Raji (cell line): ENCODE measurements around the gene GDPD3.

Source experiments
- POLR2A ChIP-seq: IDR thresholded peaks from 2 replicates; pipeline ENCODE4 v1.6.1; 2011; ENCODE audit warnings: low read depth, low read length, control low read depth; ENCODE audit not compliant: insufficient read depth

GDPD3 gene

DNA sequence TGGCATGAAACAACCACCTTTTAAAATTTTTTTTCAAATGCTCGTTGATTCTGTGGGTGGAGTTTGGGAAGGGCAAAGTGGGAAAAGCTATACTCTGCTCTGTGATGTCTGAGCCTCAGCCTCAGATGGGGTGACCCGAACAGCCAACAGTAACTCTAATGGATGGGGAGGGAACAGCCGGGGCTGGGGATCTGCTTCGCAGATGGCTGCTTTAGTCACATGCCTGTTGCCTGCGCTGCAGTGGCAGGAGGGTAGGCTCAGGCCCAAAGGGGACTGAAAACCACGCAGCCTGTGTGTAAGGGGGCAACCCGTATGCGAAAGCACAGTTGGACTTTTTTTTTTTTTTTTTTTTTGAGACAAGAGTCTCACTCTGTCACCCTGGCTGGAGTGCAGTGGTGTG, 24.6 kb upstream of the GDPD3 start:
- no peak for TF ChIP-seq POLR2A

DNA sequence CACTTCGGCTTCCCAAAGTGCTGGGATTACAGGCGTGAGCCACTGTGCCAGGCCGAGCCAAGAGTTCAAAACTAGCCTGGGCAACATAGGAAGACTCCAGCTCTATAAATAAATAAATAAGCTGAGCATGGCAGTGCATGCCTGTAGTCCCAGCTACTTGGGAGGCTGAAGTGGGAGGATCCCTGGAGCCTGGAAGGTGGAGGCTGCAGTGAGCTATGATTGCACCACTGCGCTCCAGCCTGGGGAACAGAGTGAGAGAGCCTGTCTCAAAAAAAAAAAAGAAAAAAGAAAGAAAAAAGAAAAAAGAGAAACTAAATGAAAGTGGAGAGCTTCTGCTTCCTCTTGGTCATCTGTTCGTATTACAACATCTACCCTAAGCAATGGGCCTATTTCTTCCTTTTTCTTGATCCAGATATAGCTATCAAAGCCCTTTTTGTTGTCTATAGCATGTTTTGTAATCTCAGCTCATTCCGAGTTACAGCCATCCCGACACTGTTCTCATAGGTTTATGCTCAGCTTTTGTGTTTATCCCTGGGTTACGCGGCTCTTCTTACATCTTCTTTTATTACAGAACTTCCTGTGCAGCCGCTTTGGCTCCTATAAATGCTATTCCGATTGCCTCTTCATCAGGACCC, 23.8 kb upstream of the GDPD3 start:
- no peak for TF ChIP-seq POLR2A

DNA sequence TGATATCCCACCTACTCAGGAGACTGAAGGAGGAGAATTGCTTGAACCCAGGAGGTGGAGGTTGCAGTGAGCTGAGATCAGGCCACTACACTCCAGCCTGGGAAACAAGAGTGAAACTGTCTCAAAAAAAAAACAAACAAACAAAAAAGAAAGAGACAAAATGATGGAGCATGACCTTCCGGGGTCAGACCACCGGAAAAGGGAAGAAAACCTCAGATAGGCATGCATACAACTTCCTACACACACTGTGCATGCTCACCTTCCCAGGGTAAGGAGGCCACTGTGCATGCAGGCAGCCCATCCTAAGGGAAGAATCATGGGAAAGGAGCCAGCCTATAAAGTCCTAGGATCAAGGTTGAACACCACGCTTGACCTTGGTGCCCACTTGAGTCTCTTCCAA, 19.3 kb upstream of the GDPD3 start:
- no peak for TF ChIP-seq POLR2A

DNA sequence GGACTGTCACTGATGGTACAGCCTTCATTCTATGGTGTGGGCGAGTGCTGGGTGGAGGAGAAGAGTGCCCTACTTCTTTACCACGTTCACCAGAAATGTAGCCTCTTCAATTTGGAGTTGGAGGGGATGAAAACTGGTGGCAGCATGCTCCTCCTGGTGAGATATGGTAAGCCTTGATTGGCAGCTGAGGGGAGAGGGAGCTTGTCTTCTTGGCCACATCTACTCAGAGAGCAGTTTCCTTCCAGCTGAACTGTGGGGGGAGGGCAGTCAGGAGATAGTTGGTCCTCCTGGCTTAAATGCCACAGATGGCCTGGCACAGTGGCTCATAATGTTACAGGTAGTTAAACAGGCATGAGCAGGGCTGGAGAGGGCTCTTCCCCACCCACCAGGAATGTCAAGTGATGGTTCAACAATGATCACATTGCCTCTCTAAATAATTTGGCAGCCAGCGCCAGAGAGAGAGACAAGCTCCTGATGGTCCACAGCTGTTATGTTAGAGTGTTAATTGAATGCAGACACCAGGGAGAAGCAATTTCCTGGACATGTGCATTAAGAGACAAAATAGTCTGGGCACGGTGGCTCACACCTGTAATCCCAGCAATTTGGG, 18.6 kb upstream of the GDPD3 start:
- no peak for TF ChIP-seq POLR2A

DNA sequence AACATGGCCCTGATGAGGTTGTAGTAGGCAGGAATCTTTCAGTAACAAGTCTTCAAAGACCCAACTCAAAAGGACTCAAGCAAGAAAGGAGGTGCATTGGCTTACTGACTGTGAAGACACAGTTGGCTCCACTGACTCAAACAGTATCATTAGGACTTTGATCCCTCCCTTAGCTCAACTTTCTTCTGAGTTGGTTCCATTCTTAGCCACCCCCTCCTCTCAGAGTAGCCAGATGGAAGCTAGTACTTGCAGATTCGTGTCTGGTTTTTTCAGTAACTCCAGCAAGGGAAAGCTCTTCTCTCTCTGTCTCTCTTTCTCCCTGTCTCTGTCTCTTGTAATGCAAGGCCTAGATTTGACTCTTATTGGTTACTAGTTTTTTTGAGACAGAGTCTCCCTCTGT, 14.7 kb upstream of the GDPD3 start:
- no peak for TF ChIP-seq POLR2A

DNA sequence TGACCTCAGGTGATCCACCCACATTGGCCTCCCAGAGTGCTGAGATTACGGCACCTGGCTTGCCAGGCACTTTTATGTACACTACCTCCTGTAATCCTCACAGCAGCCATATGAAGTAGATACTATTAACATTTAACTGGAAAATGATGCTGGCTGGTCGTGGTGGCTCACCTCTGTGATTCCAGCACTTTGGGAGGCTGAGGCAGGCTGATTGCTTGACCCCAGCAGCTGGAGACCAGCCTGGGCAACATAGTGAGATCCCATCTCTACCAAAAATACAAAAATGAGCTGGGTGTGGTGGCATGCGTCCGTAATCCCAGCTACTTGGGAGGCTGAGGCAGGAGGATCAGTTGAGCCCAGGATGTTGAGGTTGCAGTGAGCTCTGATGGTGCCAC, 11.6 kb upstream of the GDPD3 start:
- TF ChIP-seq POLR2A = no peak

DNA sequence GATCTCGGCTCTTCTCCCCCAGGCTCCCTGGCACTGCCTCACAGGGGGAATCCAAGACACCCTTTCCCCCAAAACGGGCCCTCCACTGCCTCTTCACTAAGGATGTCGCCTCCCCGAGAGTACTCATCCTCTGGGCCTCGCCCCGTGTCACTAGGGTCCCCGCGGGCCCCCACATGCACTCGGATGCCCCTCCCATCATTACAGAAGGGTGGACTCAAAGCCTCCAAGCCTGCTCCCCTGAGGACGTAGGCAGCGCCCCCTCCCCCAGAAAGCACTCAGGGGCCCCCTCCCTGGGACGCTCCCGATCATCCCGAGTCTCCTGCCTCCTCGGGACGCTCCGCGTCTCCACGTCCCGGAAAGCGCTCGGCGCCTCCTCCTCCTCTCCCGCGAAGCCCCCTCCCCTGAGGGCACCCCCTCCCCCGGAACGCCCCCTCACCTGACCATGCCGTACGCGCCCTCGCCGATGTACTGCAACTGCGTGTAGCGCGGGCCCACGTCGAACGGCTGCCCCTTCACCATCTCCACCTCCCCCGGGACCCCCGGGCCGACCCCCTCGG, 9.3 kb upstream of the GDPD3 start:
- no peak for TF ChIP-seq POLR2A

DNA sequence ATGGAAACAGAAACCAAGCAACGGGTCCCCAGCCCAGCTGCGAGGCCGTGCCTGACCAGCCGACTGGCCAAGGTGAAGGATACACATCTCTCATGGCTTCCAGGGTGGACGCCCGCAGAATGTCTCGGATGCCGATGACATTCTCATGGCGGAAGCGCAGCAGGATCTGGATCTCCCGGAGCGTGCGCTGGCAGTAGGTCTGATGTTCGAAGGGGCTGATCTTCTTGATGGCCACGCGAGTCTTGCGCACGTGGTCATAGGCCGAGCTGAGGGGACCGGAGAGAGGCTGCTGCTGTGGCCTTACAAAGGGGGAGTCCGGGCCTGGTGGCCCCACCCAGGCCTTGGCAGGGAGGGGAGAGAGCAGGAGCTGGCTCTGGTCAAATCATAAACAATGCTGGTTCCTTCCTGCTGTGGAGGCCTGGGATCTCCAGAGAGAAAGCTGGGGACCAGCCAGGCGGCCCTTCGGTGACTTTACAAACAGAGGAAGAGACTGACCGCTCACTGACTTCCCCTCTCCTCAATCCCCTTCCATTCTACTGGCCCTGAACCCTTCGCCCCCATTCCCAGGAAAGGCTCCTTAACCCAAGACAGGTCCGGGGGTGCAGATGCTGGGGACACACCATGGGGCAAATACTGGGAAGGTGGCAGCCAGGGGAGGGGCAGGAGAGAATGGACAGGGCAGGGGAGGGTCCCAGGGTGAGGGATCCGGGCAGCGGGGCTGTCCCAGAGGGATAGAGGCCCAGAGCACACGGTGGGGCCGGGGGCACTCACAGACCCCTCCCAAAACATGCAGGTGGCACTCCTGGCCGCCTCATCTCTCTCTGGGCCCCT, 8.6 kb upstream of the GDPD3 start:
- no peak for TF ChIP-seq POLR2A

DNA sequence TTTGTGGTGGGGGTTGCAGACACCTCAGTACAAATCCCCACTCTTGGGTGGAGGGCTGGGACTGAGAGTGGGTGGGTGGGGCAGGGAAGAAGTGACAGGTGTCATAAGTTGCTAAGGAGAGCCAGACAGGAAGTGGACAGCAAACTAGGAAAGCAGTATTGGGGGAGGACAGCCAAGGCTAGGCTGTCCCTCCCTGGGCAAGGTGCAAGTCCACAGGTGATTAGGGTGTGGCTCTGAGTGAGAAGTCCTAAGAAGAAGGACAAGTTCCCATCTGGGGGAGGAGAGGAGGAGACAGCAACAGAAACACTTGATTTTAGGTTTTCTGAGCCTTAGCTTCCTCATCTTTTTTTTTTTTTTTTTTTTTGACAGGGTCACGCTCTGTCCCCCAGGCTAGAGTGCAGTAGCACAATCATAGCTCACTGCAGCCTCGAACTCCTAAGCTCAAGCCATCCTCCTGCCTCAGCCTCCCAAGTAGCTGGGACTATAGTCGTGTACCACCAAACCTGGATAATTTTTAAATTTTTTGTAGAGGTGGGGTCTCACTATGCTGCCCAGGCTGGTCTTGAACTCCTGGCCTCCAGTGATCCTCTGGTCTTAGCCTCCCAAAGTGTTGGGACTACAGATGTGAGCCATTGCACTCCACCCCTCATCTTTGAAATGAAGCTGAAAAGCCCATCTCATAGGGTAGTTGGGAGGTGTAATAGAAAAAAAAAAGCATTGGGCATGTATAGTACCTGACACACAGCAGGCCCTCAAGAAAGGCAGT, 7.2 kb upstream of the GDPD3 start:
- TF ChIP-seq POLR2A = no peak

DNA sequence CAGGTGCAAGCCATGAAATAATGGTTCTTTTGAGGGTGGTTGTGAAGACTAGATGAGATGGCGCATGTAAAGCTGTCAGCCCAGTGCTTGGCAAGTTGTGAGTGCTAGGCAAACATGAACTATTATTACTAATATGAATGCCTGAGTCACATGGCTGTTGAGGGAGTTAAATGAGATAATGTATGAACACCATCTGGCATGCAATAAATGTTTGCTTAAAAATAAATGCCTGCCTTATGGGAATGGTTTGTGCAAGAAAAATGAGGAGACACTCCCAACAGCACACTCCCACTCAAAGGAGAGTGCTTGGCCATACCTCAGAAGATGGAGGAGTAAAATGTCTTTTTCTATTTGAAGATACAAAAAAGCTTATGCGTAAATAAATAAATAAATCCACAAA, 6.1 kb upstream of the GDPD3 start:
- no peak for TF ChIP-seq POLR2A

DNA sequence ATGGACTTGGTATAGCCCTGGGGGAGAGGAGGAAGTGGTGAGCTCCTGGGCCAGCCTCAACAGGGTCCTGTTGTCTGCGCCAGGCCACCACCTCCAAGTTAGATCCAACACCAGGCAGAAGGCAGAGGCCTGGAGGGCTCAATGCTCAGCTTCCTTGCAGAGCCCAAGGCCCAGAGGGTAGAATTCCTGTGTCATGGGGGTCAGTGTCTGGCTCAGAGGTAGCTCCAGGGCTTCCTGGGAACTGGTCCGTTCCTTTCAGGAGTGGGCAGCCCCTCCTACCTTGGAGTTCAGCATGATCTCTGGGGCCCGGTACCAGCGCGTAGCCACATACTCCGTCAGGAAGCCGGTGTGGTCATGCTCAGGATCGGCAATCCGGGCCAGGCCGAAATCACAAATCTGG, 4.4 kb upstream of the GDPD3 start:
- TF ChIP-seq POLR2A = no peak

DNA sequence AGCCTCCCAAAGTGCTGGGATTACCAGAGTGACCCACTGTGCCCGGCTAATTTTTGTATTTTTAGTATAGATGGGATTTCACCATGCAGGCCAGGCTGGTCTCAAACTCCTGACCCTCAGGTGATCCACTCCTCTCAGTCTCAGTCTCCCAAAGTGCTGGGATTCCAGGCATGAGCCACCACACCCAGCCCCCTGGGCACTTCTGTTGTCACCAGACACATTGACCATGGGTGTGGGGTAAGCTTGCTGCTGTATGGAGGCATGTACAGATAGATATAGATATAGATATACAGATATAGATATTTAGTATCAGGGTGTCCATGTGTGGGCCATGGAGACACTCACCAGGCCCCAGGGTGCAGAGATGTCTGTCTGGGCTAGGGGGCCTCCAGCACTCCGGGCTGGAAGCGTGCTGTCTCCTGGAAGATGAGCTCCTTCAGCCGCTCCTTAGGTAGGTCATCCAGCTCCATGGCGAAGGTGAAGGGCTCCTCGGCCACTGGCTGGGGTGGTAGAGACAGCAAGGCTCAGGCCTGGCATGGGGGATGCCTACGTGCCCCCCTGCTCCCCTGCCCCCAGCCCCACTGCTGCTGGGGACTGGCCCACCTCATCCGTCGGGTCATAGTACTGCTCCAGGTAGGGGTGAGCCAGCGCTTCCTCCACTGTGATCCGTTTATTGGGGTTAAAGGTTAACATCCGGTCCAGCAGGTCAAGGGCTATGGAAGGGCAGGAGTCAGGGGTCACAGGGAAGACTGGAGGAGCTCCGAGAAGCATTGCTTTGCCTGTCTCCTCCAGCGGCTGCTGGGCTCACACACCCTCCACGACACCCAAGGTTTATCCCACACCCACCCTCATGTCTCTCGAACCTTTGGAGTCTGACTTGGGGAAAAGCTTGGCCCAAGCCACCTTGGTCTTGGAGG, 3.2 kb upstream of the GDPD3 start:
- TF ChIP-seq POLR2A = no peak

DNA sequence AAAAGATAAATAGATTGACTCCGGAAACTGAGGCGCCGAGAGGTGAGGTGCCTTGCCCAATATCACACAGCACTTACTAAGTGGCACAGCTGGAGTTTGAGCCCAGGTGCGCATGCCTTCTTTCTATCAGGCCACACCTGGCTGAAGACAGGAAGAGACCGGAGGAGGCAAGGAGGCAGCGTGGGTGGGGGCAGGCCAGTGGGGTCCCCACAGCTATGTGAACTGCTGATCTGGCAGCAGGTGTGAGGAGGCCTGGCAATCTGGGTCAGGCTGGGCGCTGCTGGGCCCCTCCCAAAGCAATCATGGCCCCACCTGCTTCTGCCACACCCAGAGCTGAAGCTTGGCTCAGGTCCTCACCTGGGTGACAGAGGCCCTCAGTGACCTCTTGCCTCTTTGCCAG, 1.9 kb upstream of the GDPD3 start:
- no peak for TF ChIP-seq POLR2A

DNA sequence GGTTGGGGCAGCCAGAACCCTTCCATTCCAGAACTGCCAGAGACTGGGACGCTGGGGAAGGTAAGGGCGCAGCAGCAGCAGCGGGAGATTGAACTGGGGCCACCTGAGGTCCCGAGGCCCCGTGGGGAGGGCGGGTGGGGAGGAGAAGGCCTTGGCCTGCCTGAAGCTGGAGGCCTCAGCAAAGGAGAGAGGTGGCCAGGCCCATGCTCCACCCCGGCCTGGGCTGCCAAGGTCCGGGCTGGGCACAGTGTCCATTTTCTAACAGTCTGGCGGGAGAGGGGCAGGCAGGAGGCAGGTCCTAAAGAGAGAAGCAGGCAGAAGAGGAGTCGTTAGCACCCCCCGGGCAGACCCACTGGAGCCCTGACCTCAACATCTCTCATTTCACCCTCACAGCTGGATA, 1.1 kb upstream of the GDPD3 start:
- TF ChIP-seq POLR2A = no peak
